Kidney epithelial cell (primary cell): ENCODE measurements around the gene E2F2. TPM values are rescaled to one million over a fixed set of nuclear protein-coding genes. Genes with fewer than 3 reads are reported as not detected.

Experiments
- DNase-seq: peaks from one replicate; pipeline ENCODE4 v3.0.0-alpha.2; 2010; ENCODE audit warnings: low read depth
- H3K27me3 ChIP-seq: 2 replicates; pipeline ENCODE4 v1.6.0; 2011; ENCODE audit warnings: low read length; ENCODE audit not compliant: control insufficient read depth, insufficient read depth
- H3K36me3 ChIP-seq: 2 replicates; pipeline ENCODE4 v1.5.1; 2011; ENCODE audit warnings: low read length; ENCODE audit not compliant: control insufficient read depth, insufficient read depth
- H3K4me3 ChIP-seq: 2 replicates; pipeline ENCODE4 v1.5.1; 2011; ENCODE audit warnings: low read depth, mild to moderate bottlenecking, control low read depth, low read length
- CTCF ChIP-seq: IDR thresholded peaks from 2 replicates; pipeline ENCODE4 v1.5.1; 2011; ENCODE audit warnings: mild to moderate bottlenecking, moderate library complexity, low read length, control low read depth, inconsistent platforms; ENCODE audit not compliant: insufficient read depth, poor library complexity, severe bottlenecking
- total RNA-seq: library from RNA; depleted of rRNA; stranded (reverse); fragments of >200 nt; gene quantifications from 2 replicates; pipeline ENCODE4 v1.2.3, GENCODE V29; 2015

Gene E2F2
- total RNA-seq, 1 donor from 2014 or later, result 0.13 TPM

DNA sequence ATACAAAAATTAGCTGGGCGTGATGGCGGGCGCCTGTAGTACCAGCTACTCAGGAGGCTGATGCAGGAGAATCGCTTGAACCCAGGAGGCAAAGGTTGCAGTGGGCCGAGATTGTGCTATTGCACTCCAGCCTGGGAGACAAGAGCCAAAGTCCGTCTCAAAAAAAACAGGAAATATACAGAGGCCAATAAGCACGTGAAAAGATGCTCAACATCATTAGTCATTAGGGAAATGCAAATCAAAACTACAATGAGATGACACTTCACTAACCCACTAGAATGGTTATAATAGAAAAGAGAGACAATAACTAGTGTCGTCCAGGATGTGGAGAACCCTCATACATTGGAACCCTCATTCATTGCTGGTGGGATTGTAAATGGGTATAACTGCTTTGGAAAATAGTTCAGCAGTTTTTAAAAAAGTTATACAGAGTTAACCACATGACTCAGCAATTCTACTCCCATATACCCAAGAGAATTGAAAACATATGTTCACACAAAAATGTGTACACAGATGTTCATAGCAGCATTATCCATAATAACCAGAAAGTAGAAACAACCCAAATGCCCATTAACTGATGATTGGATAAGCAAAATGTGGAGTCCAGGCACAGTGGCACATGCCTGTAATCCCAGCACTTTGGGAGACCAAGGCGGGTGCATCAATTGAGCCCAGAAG lies 6.4 kb upstream of the E2F2 start:
- no peak for DNase-seq

GRCh38 chr1:23533246-23534023 lies 2.4 kb upstream of the E2F2 start:
- no peaks in the 10 kb centered on the region for H3K36me3 ChIP-seq
- H3K27me3 ChIP-seq, result peaks cover 3% of the 10 kb centered on the region
- DNase-seq, result no peak
- H3K4me3 ChIP-seq, result no peak overlapping the region
- no peak for TF ChIP-seq CTCF

More for the DNA sequence above, 6.4 kb upstream of the E2F2 start:
- Histone ChIP-seq H3K36me3 (no peaks in the 10 kb centered on the region), H3K4me3 (no peak overlapping the region), H3K27me3 (no peaks in the 10 kb centered on the region)
- no peak for TF ChIP-seq CTCF

- peak overlapping the region; percentile 18 for H3K4me3 ChIP-seq
- no peak for TF ChIP-seq CTCF
- peaks cover 3% of the 10 kb centered on the region for H3K27me3 ChIP-seq
- no peak for DNase-seq
- H3K36me3 ChIP-seq, result no peaks in the 10 kb centered on the region
Measured at GRCh38 chr1:23531562-23532094, 595 bp upstream of the E2F2 start.

DNA sequence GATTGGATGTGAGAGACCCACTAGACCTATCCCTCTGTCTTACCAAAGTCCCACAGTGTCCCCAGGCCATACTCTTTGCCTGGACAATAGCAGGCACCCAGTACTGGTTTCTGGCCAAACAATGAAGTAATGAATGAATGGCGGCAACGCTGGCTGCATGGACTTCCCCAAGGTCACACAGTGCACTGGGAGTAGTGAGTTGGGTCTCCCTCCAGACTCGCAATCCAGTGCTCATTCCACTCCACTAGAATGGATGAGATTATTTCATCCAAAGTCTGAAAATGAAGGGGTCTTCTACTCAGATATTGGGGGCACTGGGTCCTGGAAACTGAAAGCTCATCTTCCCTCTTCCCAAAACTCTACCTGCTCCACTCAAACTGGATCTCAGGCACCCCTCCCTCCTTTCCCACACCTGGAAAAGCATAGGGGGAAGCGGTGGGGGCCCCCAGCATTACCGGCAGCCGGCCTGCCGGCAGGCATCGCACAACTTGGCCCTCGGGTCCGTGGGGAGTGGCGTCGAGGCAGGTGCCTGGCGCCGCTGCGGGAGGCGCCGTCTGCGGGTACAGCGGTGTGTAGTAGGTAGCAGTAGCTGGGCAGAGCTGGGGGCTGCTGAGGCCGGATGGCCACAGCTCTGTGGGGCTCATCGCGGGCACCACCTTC lies 816 bp downstream of the E2F2 start:
- Histone ChIP-seq H3K36me3 (no peaks in the 10 kb centered on the region), H3K27me3 (peaks cover 3% of the 10 kb centered on the region), H3K4me3 (peak overlapping the region; percentile 59)
- no peak for DNase-seq
- no peak for TF ChIP-seq CTCF

DNA sequence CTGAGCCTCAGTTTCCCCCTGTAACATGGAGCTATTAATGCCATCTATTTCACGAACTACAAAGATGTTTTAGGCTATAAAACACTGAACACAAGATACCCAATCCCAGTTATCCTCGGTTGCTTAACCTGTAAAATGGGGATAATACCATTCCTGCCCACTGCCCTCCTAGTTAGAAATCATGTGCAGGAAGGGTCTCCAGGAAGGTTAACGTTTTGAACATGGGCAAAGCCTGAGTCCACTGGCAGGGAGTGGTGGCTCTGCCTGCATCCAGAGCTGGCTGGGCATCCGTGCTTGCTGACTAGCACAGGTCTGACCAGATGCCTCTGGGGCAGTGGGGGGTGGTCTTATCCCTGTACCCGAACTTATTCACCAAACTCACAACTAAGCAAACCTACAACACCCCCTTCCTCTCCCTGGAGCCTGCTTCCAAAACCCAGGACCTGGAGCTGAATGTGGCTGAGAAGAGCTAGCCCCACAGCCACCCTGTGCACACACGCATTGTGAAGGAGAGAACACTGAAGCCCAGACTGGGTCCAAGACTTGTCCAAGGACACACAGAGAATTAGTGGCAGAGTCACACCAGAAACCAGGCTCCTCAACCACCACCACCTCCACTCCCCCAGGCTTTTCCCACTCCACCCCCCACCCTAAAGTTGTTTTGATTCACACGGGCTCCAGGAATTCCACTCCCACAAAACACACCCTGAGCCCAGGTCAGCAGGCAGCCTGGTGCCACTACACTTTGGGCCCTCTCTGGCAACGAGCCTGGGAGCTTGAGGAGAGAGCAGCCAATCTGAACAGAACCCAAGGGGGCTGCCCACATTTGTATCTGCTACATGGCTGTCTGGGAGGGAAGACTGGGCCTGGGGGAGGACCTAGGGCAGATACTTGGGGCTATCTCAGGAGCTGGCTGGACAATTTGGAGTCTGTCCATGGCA lies 1.6 kb downstream of the E2F2 start:
- H3K4me3 ChIP-seq, result peak overlapping the region; percentile 59

More for the DNA sequence above, 1.6 kb downstream of the E2F2 start:
- Histone ChIP-seq H3K36me3 (no peaks in the 10 kb centered on the region), H3K27me3 (peaks cover 3% of the 10 kb centered on the region)
- TF ChIP-seq CTCF, result no peak
- DNase-seq, result no peak
